H54 (cell line): ENCODE data around the gene USP27X.

Experiments used
- DNase-seq: peaks from one replicate; pipeline ENCODE4 v3.0.0; 2011; ENCODE audit warnings: low spot score, mixed read lengths; ENCODE audit not compliant: insufficient read length
- FAIRE-seq: peaks from 3 replicates; lab custom pipeline; 2011; peaks lifted over from hg19 to GRCh38; lab: Jason Lieb, UNC
- POLR2A ChIP-seq: IDR thresholded peaks from 2 replicates; pipeline ENCODE4 v1.6.1; 2011; ENCODE audit warnings: low read depth, mild to moderate bottlenecking, low read length

USP27X gene

DNA sequence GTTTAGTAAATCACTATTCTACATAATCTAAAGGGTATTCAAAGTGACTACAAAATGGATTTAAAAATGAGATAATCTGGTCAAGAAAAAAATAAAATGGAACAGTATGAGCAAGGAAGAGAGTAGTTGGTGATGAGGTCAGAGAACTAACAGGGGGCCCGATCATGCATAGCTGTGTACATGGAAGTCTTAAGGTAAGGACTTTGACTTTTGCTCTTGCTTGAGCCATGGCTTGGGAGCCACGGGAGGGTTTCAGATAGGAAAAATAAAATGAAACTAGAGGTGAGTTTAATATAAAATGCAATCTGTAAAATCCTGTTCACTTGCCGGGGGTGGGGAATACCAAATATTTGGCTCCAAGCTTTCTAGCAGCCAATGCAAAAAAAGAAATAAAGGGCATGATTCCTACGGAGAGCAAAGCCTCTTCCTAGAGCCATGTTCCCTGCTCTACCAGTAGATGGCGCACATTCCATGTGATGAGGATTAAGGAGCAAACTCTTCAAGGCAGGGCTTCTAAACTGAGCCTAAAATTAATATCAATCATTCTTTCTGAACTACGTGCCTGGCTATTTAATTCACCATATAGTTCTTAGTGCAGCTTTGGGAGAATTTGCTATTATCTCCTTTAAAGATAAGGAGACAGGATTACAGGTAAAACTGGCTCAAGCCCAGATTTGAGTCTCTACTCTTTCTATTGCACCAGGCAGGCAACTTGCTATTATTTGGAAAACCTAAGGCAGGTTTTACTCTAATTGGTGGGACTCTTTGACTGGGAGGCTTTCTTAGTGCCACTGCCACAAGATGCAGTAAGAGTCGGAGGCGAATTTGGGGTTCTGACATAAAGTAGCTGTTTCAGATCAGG lies 36.3 kb downstream of the USP27X start:
- no peak for DNase-seq
- no peak for TF ChIP-seq POLR2A
- no peak for FAIRE-seq

DNA sequence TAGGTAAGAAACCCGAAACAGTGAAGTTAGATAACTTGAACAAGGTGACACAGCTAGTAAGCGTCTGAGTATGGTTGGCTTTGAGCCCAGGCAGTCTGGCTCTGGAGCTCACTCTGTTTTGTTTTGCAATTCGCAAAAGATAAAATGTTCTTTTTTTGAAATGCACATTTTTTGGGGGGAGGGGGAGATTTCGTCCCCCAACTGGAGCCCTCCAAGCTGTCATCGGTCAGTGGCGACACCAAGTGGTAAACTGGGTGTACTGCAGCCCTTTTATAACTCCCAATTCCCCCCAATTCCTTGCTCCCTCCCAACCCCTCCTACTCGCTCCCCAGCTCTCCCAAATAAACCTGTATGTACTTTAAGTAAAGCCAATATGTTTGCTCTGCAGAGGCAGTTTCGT lies 40.3 kb downstream of the USP27X start:
- TF ChIP-seq POLR2A, result no peak
- DNase-seq (no peak), FAIRE-seq (no peak)

DNA sequence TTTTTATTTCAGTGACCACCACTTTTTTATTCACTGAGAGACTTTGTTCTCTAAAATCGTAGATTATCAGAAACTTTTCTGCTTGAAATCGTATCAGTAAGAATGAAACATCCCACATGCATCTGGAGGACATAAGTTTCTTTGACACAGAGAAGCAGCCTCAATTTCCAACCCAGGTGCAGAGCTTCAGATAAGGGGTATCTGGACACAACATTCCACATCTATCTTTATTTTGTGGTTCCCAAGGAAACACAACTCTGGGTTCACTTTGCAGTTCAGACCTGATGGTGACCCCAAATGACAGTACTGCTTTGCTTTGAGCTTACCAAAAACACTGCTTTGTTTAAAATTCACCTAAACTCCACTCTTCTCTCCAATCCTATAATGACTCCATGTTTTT lies 41.8 kb downstream of the USP27X start:
- no peak for TF ChIP-seq POLR2A
- FAIRE-seq (no peak), DNase-seq (no peak)

DNA sequence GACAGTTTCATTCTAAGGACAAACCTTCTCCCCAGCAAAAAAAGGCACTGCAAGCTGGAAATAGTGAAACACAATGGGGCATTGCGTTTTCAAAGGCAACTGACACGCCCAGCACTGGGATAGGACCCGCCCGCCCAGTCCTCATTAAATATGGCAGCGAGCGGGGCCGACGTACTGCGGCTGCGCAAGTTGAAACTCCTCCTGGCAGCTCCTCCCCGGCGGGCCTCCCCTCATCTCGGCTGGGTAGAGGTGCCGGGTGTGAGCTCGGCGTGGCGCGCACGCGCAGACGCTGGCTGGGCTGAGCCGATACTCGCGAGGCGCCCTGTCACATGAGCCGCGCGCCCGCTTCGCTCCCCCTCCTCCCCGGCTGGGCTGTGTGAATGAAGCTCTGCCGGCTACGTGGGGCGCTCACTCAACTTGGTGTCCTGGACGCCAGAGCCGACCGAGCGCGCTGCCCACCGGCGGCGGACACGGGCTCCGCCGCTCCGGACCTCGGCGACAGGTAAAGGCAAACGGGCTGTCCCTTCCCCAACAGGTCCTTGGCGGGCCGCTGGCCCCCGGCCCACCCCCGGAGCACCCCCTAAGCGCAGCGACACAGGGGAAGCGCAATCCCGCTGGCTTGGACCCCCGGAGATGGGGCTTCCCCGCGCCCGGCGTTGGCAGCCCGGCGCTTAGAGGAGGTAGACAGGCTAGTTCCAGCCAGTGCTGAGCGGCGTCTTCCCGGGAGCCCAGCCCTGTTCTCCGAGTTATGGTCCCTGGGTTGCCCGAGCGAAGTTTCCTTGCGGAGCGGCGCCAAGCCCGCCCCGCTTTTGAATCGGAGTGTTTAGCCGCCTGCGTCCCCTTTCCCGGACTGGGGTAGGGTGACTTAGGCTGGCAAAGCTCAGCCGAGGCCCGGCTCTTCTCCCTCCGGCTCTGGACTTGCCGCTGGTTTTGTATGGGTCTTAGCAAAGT lies 43.3 kb downstream of the USP27X start, which contains the start of gene CLCN5:
TSS of gene CLCN5 (plus strand) at position 306 of the 951 bp plus-strand sequence. CDS start 2,703 bp downstream, outside the sequence.
- DNase-seq (peak; percentile 44), FAIRE-seq (no peak)
- peak; percentile 37; the same call in 1 of the 2 replicates for TF ChIP-seq POLR2A

- no peak for TF ChIP-seq POLR2A
- DNase-seq (no peak), FAIRE-seq (no peak)
Measured at GRCh38 chrX:49925176-49925575, 45.9 kb downstream of the USP27X start.

DNA sequence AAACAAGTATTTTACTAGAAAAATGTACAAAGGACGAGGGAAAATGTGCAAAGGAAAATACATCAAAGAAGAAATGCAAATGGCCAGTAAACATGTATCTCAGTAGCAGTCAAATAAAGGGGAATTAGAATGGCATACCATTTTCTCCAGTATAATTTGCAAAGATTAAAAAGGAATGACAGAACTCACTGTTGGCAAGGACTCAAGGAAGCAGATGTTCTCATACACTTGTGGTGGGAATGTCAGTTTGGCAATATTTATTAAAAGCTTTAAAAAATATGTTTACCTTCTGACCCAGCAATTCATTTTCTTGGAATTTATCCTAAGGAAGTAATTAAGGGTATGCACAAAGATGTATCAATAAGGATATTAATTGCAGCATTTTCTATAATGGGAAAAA lies 50.8 kb downstream of the USP27X start:
- DNase-seq, result no peak

More for the DNA sequence above, 50.8 kb downstream of the USP27X start:
- no peak for FAIRE-seq
- TF ChIP-seq POLR2A, result no peak
